Naive thymus-derived CD4-positive, alpha-beta T cell (primary cell): Measurements from ENCODE around the gene SLC38A5. TPM values are rescaled to one million over a fixed set of nuclear protein-coding genes. Genes with fewer than 3 reads are reported as not detected.

Source experiments
- ATAC-seq: fragments of 150-1000 bp; cut with Tn5 transposase; 2 replicates; pipeline ENCODE4 v1.10.0; 2021; ENCODE audit warnings: mild to moderate bottlenecking, moderate library complexity
- CTCF ChIA-PET: fragments of 350-600 bp; sonication (Branson Sonifier 250); formaldehyde crosslinking; loops from one replicate; lab custom pipeline; 2021; ENCODE audit warnings: antibody characterized with exemption; lab: Charles Lee
- POLR2A ChIA-PET: fragments of 350-600 bp; sonication (Branson Sonifier 250); formaldehyde crosslinking; loops from one replicate; lab custom pipeline; 2021; ENCODE audit warnings: antibody characterized with exemption, inconsistent platforms; lab: Charles Lee
- DNase-seq, 9 donors: peaks; one replicate each; pipeline versions ENCODE4 v3.0.0 to v3.0.0-alpha.2; 2020 to 2022; ENCODE audit warnings: mixed read lengths in 1 of 9
- H3K27ac ChIP-seq: one replicate; pipeline ENCODE4 v1.7.0; 2013; ENCODE audit warnings: mild to moderate bottlenecking, low read depth, low read length, moderate library complexity
- H3K27me3 ChIP-seq, 2 donors: one replicate each; pipeline ENCODE4 v1.7.0; 2013; ENCODE audit warnings: low read length in 2 of 2, mild to moderate bottlenecking in 2 of 2, moderate library complexity in 2 of 2; ENCODE audit not compliant: control insufficient read depth in 2 of 2, insufficient read depth in 2 of 2
- H3K36me3 ChIP-seq, 3 experiments: 1 replicate in 2 of 3; 2 replicates in 1 of 3; pipeline ENCODE4 v1.7.0; 2013; ENCODE audit warnings: low read length in 3 of 3, mild to moderate bottlenecking in 3 of 3, moderate library complexity in 1 of 3; ENCODE audit not compliant: insufficient read depth in 3 of 3, control insufficient read depth in 2 of 3
- H3K4me1 ChIP-seq, 2 donors: one replicate each; pipeline ENCODE4 v1.7.0; 2013; ENCODE audit warnings: low read length in 2 of 2, mild to moderate bottlenecking in 2 of 2, moderate library complexity in 1 of 2; ENCODE audit not compliant: control insufficient read depth in 2 of 2, insufficient read depth in 2 of 2
- H3K4me3 ChIP-seq: 2 replicates; pipeline ENCODE4 v1.7.0; 2013; ENCODE audit warnings: mild to moderate bottlenecking, low read length
- H3K9me3 ChIP-seq, 3 experiments: 1 replicate in 2 of 3; 2 replicates in 1 of 3; pipeline ENCODE4 v1.7.0; 2013; ENCODE audit warnings: low read length in 3 of 3; ENCODE audit not compliant: control insufficient read depth in 2 of 3
- H3K27ac Mint-ChIP-seq, 9 donors: one replicate each; pipeline ENCODE4 v1.8.0; 2020 to 2022; ENCODE audit warnings: mixed read lengths in 9 of 9, mild to moderate bottlenecking in 8 of 9, moderate library complexity in 5 of 9, inconsistent platforms in 2 of 9
- H3K27me3 Mint-ChIP-seq, 5 donors: one replicate each; pipeline ENCODE4 v1.8.0; 2021 to 2022; ENCODE audit warnings: mixed read lengths in 5 of 5, mild to moderate bottlenecking in 1 of 5
- H3K36me3 Mint-ChIP-seq, 5 donors: one replicate each; pipeline ENCODE4 v1.8.0; 2020 to 2022; ENCODE audit warnings: mixed read lengths in 5 of 5, mild to moderate bottlenecking in 3 of 5, inconsistent platforms in 1 of 5
- H3K4me1 Mint-ChIP-seq, 7 donors: one replicate each; pipeline ENCODE4 v1.8.0; 2020 to 2022; ENCODE audit warnings: mixed read lengths in 7 of 7, mild to moderate bottlenecking in 3 of 7, inconsistent platforms in 1 of 7
- H3K4me3 Mint-ChIP-seq, 10 donors: one replicate each; pipeline ENCODE4 v1.8.0; 2020 to 2022; ENCODE audit warnings: mild to moderate bottlenecking in 10 of 10, mixed read lengths in 10 of 10, moderate library complexity in 6 of 10, inconsistent platforms in 2 of 10
- H3K9me3 Mint-ChIP-seq, 11 donors: one replicate each; pipeline ENCODE4 v1.8.0; 2020 to 2022; ENCODE audit warnings: mixed read lengths in 11 of 11, mild to moderate bottlenecking in 4 of 11, inconsistent platforms in 1 of 11, moderate library complexity in 1 of 11
- intact Hi-C, 2 donors: fragments of 100-400 bp; cut with micrococcal nuclease; formaldehyde crosslinking; loops; one replicate each; pipeline ENCODE4 v1.15.1; 2023
- polyA plus RNA-seq, 2 donors: library from polyadenylated mRNA; unstranded; fragments of 300-500 nt; fragmentation: Illumina TruSeq; gene quantifications; one replicate each; pipeline ENCODE4 v1.2.3, GENCODE V29; 2021
- total RNA-seq, 6 experiments: library from RNA in 5 of 6; stranded (reverse) in 5 of 6; gene quantifications; 1 replicate in 5 of 6; 2 replicates in 1 of 6; pipeline ENCODE4 v1.2.3 and lab custom pipeline; 2021 to 2026

The SLC38A5 gene
- total and polyA plus RNA-seq, 7 experiments from 2014 or later, result 9.4 to 75.5 (median 14.8) TPM

GRCh38 chrX:48508400-48509244, 38.6 kb upstream of the SLC38A5 start, which contains the start of gene PORCN:
PORCN (plus strand) TSS chrX:48508992; CDS start chrX:48509821, 829 bp downstream.
- CTCF ChIA-PET, result no interaction called here
- no peaks in the 10 kb centered on the region for H3K9me3 ChIP-seq

GRCh38 chrX:48507246-48507645, 37.2 kb upstream of the SLC38A5 start:
- H3K9me3 Mint-ChIP-seq, result peaks cover 0 to 2% (median 0%) of the 10 kb centered on the region in 11 donors
- Histone ChIP-seq H3K27ac (no peak overlapping the region), H3K27me3 (no peaks in the 10 kb centered on the region), H3K4me3 (no peak overlapping the region), H3K9me3 (no peaks in the 10 kb centered on the region), H3K4me1 (peaks cover 4 to 8% of the 10 kb centered on the region in 2 donors), H3K36me3 (no peaks in the 10 kb centered on the region)
- no peak for DNase-seq
- peaks cover 10 to 28% (median 16%) of the 10 kb centered on the region in 7 donors for H3K4me1 Mint-ChIP-seq
- peak overlapping the region in 5 of 10 donors; percentile 3 to 91 (median 21) for H3K4me3 Mint-ChIP-seq
- peak overlapping the region in 2 of 9 donors; percentile 43 to 51 for H3K27ac Mint-ChIP-seq
- H3K36me3 Mint-ChIP-seq, result peaks cover 0 to 7% (median 0%) of the 10 kb centered on the region in 5 donors
- POLR2A ChIA-PET, result interaction anchor here (0.5 kb wide), 1 partner anchor 31 kb away, joined by 3 read pairs; no protein-coding TSS in a partner anchor
- ATAC-seq, result no peak
- intact Hi-C loops, result loop anchor here in 1 of 2 donors (5.0 kb wide), 1 partner anchor 40 kb away; no protein-coding TSS in a partner anchor
- peaks cover 0 to 3% (median 0%) of the 10 kb centered on the region in 5 donors for H3K27me3 Mint-ChIP-seq
- CTCF ChIA-PET, result no interaction called here

More at GRCh38 chrX:48508400-48509244, 38.6 kb upstream of the SLC38A5 start, which contains the start of gene PORCN:
- Histone ChIP-seq H3K27ac (peak within 1 kb of the TSS; percentile 85), H3K27me3 (no peaks in the 10 kb centered on the region), H3K4me1 (peaks cover 4 to 8% of the 10 kb centered on the region in 2 donors), H3K36me3 (no peaks in the 10 kb centered on the region), H3K4me3 (peak within 1 kb of the TSS; percentile 71)
- DNase-seq (peak; percentile 50 to 81 (median 66)), ATAC-seq (peak; percentile 96)
- intact Hi-C loops, result loop anchor here (1.0 to 5.0 kb wide), 5 partner anchors 13 to 66 kb away; partner anchors contain the start of genes EBP (in 2 of the 2), TBC1D25 (in 2 of the 2), FTSJ1 (in 1 of the 2) and RBM3 (in 1 of the 2)
- Mint-ChIP-seq H3K4me3 (peak within 1 kb of the TSS; percentile 82 to 95 (median 91)), H3K27me3 (no peaks in the 10 kb centered on the region), H3K4me1 (peaks cover 10 to 28% (median 16%) of the 10 kb centered on the region in 7 donors), H3K27ac (peak within 1 kb of the TSS; percentile 78 to 93 (median 88)), H3K9me3 (peaks cover 0 to 2% (median 0%) of the 10 kb centered on the region in 11 donors), H3K36me3 (peaks cover 0 to 7% (median 0%) of the 10 kb centered on the region in 5 donors)
- POLR2A ChIA-PET, result interaction anchor here (0.8 to 1.7 kb wide), 2 partner anchors 31 to 39 kb away, joined by 3 to 8 read pairs; partner anchors contain the start of genes SLC38A5 and TBC1D25

GRCh38 chrX:48505481-48505880, 35.4 kb upstream of the SLC38A5 start:
- H3K4me3 Mint-ChIP-seq, result no peak overlapping the region
- ChIA-PET POLR2A (interaction anchor here (1.5 kb wide), 1 partner anchor 15 kb away, joined by 3 read pairs; no protein-coding TSS in a partner anchor), CTCF (no interaction called here)
- no peak overlapping the region for H3K4me3 ChIP-seq
- no peak overlapping the region for H3K27ac ChIP-seq
- no peak for ATAC-seq
- H3K4me1 ChIP-seq, result peaks cover 4 to 8% of the 10 kb centered on the region in 2 donors
- H3K27ac Mint-ChIP-seq, result no peak overlapping the region
- H3K36me3 Mint-ChIP-seq, result peaks cover 0 to 3% (median 0%) of the 10 kb centered on the region in 5 donors
- H3K9me3 ChIP-seq, result no peaks in the 10 kb centered on the region
- intact Hi-C loops, result loop anchor here in 1 of 2 donors (5.0 kb wide), 1 partner anchor 38 kb away; no protein-coding TSS in a partner anchor
- DNase-seq, result no peak
- H3K9me3 Mint-ChIP-seq, result peaks cover 0 to 2% (median 0%) of the 10 kb centered on the region in 11 donors
- H3K27me3 Mint-ChIP-seq, result peaks cover 0 to 3% (median 0%) of the 10 kb centered on the region in 5 donors
- H3K36me3 ChIP-seq, result no peaks in the 10 kb centered on the region
- H3K4me1 Mint-ChIP-seq, result peaks cover 2 to 15% (median 11%) of the 10 kb centered on the region in 7 donors
- no peaks in the 10 kb centered on the region for H3K27me3 ChIP-seq

GRCh38 chrX:48504261-48504660, 34.2 kb upstream of the SLC38A5 start:
- no peak for ATAC-seq
- no peak overlapping the region for H3K27ac ChIP-seq
- ChIA-PET CTCF (no interaction called here), POLR2A (no interaction called here)
- no peaks in the 10 kb centered on the region for H3K9me3 ChIP-seq
- intact Hi-C loops, result no loop called here
- no peak overlapping the region for H3K27ac Mint-ChIP-seq
- H3K4me1 Mint-ChIP-seq, result peaks cover 0 to 4% (median under 1%) of the 10 kb centered on the region in 7 donors
- peaks cover 0 to 3% (median 0%) of the 10 kb centered on the region in 5 donors for H3K27me3 Mint-ChIP-seq
- no peaks in the 10 kb centered on the region for H3K9me3 Mint-ChIP-seq
- no peaks in the 10 kb centered on the region for H3K27me3 ChIP-seq
- H3K36me3 Mint-ChIP-seq, result no peaks in the 10 kb centered on the region
- H3K36me3 ChIP-seq, result no peaks in the 10 kb centered on the region
- no peak for DNase-seq
- H3K4me3 ChIP-seq, result no peak overlapping the region
- H3K4me1 ChIP-seq, result peaks cover 0 to under 1% of the 10 kb centered on the region in 2 donors
- H3K4me3 Mint-ChIP-seq, result no peak overlapping the region

- no peak overlapping the region for H3K27ac Mint-ChIP-seq
- H3K4me1 Mint-ChIP-seq, result peaks cover 0 to 4% (median 0%) of the 10 kb centered on the region in 7 donors
- H3K4me1 ChIP-seq, result no peaks in the 10 kb centered on the region
- intact Hi-C loops, result no loop called here
- H3K9me3 Mint-ChIP-seq, result no peaks in the 10 kb centered on the region
- peaks cover 0 to 1% (median 0%) of the 10 kb centered on the region in 5 donors for H3K27me3 Mint-ChIP-seq
- H3K4me3 ChIP-seq, result no peak overlapping the region
- no peak overlapping the region for H3K4me3 Mint-ChIP-seq
- CTCF ChIA-PET, result no interaction called here
- H3K9me3 ChIP-seq, result no peaks in the 10 kb centered on the region
- ATAC-seq (no peak), DNase-seq (no peak)
- H3K27ac ChIP-seq, result no peak overlapping the region
- no peaks in the 10 kb centered on the region for H3K27me3 ChIP-seq
- POLR2A ChIA-PET, result no interaction called here
- no peaks in the 10 kb centered on the region for H3K36me3 Mint-ChIP-seq
- H3K36me3 ChIP-seq, result no peaks in the 10 kb centered on the region
These were observed 28.3 kb upstream of the SLC38A5 start for GRCh38 chrX:48498374-48498809.

- Mint-ChIP-seq H3K36me3 (no peaks in the 10 kb centered on the region), H3K4me3 (no peak overlapping the region), H3K4me1 (peaks cover 0 to 4% (median 0%) of the 10 kb centered on the region in 7 donors), H3K9me3 (no peaks in the 10 kb centered on the region), H3K27ac (no peak overlapping the region), H3K27me3 (no peaks in the 10 kb centered on the region)
- Histone ChIP-seq H3K9me3 (no peaks in the 10 kb centered on the region), H3K4me1 (no peaks in the 10 kb centered on the region), H3K4me3 (no peak overlapping the region), H3K27me3 (no peaks in the 10 kb centered on the region), H3K27ac (no peak overlapping the region), H3K36me3 (no peaks in the 10 kb centered on the region)
- no peak for DNase-seq
- ChIA-PET CTCF (no interaction called here), POLR2A (no interaction called here)
- no peak for ATAC-seq
- intact Hi-C loops, result no loop called here
These were observed 27.8 kb upstream of the SLC38A5 start for GRCh38 chrX:48497871-48498270.
